ENCODE results near the gene RNF5.

The RNF5 gene

GRCh38 chr6:32175711-32176475, 2.3 kb upstream of the RNF5 start, which contains the start of gene AGPAT1:
Gene AGPAT1, minus strand, starts transcription at chr6:32176084. Its CDS starts 4,588 bp downstream, at chr6:32171496.
- peak; percentile 93 for DNase-seq (ENCODE audit: low read depth)
- TF ChIP-seq CTCF (IDR thresholded peaks at IDR 0.05; ENCODE audit: control insufficient read depth, insufficient read depth, low read depth, low read length, missing control alignments) = no peak
- peak within 1 kb of the TSS; percentile 100 for H3K4me3 ChIP-seq (ENCODE audit: control insufficient read depth, low read depth, low read length)

DNA sequence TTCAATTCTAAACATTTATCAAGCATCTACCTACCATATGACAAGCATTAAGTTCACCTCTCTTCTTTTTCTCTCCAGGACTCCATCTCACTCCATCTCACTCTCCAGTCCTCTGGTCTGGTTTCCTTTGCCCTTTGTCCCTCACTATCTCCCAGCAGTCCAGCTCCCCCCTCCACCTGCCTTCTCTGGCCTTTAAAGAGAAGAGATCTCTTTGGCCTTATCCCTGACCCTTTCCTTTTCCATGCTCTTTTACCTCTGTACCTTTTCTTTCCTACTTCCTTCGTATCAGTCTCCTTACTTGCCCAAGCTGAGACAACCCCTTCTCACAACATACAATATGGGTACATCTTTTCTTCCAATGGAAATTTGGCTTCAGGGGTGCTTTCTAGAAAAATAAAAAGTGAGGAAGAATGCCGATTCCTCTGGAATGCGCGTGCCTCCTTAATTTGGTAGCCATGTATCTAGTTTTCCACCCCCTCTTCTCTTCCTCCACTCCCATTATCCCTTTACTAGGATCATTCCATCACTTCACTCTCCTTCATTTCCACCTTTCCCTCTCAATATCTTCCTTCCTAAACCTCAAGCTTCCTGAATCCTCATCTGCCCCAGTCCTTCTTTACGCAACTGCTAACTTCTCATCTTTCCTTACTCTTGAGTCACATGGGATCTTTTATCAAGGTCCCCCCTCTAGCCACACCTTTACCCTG, 1.6 kb upstream of the RNF5 start:
- no peak for DNase-seq (ENCODE audit: low read depth)
- H3K4me3 ChIP-seq (ENCODE audit: control insufficient read depth, low read depth, low read length) = peak overlapping the region; percentile 100
- no peak for TF ChIP-seq CTCF (IDR thresholded peaks at IDR 0.05; ENCODE audit: control insufficient read depth, insufficient read depth, low read depth, low read length, missing control alignments)

GRCh38 chr6:32177183-32177787, 920 bp upstream of the RNF5 start:
- H3K4me3 ChIP-seq (ENCODE audit: control insufficient read depth, low read depth, low read length) = peak overlapping the region; percentile 100
- TF ChIP-seq CTCF (IDR thresholded peaks at IDR 0.05; ENCODE audit: control insufficient read depth, insufficient read depth, low read depth, low read length, missing control alignments) = no peak
- DNase-seq (ENCODE audit: low read depth) = no peak

- DNase-seq (ENCODE audit: low read depth) = no peak
- H3K4me3 ChIP-seq (ENCODE audit: control insufficient read depth, low read depth, low read length) = peak overlapping the region; percentile 100
- TF ChIP-seq CTCF (IDR thresholded peaks at IDR 0.05; ENCODE audit: control insufficient read depth, insufficient read depth, low read depth, low read length, missing control alignments) = no peak
These were observed 589 bp downstream of the RNF5 start for GRCh38 chr6:32178547-32179440.

- TF ChIP-seq CTCF (IDR thresholded peaks at IDR 0.05; ENCODE audit: control insufficient read depth, insufficient read depth, low read depth, low read length, missing control alignments) = no peak
- no peak for DNase-seq (ENCODE audit: low read depth)
- H3K4me3 ChIP-seq (ENCODE audit: control insufficient read depth, low read depth, low read length) = no peak overlapping the region
These were observed 1.7 kb downstream of the RNF5 start for GRCh38 chr6:32179766-32180405.
